Inferior parietal cortex (tissue), 1 donor: Measurements from ENCODE around the gene VMP1.
"Not testable (repeated sequence)": the region's sequence is repeated elsewhere in the genome, so short reads cannot be mapped to it uniquely, and the experiment has no call there.

ENCODE experiments used
- DNase-seq: peaks from one replicate; pipeline ENCODE4 v3.0.0-alpha.2; 2016; ENCODE audit errors: extremely low spot score

VMP1 gene

DNA sequence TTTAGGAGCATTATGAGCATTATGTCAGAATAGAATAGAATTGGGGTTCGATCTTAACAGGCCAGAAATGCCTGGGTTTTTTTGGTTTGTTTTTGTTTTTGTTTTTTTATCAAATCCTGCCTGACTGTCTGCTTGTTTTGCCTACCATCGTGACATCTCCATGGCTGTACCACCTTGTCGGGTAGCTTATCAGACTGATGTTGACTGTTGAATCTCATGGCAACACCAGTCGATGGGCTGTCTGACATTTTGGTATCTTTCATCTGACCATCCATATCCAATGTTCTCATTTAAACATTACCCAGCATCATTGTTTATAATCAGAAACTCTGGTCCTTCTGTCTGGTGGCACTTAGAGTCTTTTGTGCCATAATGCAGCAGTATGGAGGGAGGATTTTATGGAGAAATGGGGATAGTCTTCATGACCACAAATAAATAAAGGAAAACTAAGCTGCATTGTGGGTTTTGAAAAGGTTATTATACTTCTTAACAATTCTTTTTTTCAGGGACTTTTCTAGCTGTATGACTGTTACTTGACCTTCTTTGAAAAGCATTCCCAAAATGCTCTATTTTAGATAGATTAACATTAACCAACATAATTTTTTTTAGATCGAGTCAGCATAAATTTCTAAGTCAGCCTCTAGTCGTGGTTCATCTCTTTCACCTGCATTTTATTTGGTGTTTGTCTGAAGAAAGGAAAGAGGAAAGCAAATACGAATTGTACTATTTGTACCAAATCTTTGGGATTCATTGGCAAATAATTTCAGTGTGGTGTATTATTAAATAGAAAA is 133.8 kb downstream of the VMP1 start:
- not testable (repeated sequence) for DNase-seq

DNA sequence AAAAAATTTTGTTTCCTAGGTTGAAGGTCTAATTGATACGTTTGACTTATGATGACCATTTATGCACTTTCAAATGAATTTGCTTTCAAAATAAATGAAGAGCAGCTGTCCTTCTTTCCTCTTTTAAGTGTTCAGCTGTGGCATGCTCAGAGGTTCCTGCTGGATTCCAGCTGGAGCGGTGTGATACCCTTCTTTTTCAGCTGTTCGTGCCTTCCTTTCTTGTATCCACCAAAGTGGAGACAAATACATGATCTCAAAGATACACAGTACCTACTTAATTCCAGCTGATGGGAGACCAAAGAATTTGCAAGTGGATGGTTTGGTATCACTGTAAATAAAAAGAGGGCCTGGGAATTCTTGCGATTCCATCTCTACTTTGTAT is 134.4 kb downstream of the VMP1 start:
- not testable (repeated sequence) for DNase-seq

DNA sequence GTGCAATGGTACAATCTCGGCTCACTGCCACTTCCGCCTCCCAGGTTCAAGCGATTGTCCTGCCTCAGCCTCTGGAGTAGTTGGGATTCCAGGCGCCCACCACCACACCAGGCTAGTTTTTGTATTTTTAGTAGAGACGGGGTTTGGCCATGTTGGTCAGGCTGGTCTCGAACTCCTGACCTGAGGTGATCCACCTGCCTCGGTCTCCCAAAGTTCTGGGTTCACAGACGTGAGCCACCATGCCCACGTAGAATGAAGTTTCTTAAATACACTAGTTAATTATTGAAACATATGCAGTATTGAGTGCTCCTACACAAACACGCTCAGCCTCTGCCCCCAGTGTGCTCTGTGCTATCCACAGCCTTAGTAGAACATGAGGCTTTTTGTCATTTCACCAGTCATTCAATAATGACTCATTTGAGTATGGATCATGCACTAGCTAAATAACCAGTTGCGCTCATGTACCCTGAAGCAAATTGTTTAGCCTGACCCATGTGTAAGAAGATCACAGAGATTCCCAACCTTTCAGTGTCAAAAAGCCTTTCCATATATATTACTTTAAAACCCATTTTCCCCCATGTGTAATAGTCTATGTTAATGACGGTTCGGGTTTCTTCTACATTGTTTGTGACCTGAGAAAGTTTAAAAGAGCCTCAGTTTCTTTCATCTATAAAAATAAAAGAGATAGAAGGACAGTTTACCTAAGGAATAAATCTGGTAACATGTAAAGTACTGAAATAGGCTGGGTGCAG is 135.6 kb downstream of the VMP1 start:
- DNase-seq = no peak

DNA sequence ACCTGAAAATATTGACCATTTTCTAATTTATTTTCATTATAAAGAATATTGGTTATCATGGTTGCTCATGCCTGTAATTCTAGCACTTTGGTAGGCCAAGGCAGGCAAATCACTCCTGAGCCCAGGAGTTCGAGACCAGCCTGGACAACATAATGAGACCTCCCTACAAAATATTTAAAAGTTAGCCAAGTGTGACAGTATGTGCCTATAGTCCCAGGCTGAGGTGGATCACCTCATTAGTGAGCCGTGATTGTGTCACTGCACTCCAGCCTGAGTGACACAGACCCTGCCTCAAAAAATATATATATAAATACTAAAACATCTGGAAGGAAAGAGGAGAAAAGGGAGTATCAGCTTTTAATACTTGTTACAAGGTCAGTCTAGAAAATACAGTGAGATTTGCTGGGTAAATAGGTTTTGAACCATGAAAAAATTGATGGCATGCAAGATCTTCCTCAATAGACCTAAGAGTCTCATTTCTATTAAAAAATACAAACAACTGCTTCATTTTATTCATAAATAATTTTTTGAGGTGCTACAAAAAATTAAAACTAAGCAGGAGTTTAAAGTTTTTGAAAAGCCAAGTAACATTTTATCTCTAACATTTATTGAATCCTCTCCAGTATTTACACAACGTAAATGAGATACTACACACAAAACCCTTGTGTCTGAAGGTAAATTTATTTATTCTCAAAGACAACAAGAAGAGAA is 137.6 kb downstream of the VMP1 start:
- DNase-seq = no peak

DNA sequence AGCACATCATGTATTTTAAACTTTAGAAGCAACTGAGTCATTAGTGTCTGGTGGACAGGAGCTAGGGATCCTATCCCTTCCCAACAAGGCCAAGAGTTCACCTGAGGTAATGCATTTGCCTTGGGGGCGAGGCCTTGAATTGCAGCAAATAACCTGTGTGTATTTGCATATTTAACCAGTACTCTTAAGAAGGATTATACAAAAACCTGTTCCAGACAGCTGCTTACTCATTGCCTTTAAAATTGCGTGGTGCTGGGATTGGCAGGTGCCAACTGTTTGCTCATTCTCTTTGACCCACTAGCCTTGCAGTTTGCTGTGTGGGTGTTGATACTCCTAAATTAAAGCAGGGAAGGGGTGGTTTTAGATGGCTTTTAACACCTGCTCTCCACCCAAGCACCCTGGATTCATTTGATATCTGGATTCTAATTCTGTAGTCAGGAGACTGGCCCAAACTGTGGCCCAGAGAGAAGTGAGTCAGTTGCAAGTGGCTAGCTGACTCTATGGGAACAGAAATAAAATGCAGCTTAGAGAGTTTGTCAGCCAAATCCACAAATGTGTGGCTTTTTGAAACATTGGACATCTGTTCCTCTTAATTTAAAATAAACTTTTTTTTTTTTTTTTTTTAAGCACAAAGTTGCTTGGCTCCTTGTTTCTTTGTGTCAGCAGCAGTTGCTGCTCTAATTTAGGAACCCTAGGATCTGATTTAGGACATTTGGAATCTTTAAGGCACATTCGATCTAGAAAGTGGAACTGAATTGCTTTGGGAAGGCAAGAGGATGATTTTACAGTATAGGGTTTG is 138.3 kb downstream of the VMP1 start:
- DNase-seq = peak; percentile 62

DNA sequence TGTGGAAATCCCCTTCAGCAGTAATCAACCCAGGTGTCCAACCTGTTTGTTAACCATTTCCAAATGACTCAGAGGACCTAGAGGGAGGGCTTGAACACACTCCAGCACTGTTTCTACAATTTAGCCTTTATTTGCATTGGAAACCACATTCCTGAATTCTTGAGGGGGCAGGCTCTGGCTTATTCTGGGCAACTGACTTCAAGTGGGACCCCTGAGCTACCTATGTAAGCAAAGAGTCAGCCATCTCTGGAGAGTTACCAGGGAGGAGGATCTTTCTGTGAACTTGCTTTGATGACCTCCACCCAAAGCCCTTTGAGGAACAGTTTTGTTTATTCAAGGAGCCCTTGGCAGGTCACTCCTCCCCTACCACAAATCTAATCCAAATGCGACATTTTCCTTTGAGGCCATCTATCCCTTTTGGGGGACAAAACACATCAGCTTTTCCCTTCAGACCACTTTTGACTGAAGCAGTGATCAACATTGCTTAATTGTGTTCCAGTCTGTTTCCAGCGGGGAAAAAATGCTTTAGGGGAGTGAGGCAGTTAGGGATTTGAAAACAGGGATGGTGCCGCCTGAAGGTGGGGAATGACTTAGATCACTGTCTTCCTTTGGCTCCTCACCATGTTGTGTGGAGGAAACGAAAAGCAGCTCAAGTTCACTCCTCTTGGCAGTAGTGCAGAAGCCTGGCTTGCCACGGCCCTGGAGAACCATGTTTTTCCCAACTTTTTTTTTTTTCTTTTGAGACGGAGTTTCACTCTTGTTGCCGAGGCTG is 139.1 kb downstream of the VMP1 start:
- peak; percentile 15 for DNase-seq

DNA sequence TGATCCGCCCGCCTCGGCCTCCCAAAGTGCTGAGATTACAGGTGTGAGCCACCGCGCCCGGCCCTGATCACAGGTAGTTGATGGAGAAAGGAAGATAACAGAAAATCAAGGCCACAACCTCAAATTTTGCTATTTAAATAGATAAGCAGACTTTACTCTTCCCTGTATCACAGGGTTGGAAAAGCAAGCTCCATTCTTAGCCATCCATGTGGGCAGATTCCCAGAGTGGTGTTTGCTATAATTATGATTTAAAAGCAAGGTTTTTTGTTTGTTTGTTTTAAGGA is 140.9 kb downstream of the VMP1 start:
- no peak for DNase-seq

DNA sequence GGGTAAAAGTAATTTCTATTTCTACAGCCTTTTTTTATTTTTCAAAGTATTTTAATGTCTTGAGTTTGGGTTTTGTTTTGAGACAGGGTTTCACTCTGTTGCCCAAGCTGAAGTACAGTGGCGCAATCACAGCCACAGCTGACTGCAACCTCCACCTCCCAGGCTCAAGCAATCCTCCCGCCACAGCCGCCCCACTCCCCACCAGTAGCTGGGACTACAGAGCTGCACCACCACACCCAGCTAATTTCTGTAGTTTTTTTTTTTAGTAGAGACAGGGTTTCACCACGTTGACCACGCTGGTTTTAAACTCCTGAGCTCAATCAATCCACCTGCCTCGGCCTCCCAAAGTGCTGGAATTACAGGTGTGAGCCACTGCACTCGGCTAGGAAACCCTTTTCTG is 141.3 kb downstream of the VMP1 start:
- no peak for DNase-seq

DNA sequence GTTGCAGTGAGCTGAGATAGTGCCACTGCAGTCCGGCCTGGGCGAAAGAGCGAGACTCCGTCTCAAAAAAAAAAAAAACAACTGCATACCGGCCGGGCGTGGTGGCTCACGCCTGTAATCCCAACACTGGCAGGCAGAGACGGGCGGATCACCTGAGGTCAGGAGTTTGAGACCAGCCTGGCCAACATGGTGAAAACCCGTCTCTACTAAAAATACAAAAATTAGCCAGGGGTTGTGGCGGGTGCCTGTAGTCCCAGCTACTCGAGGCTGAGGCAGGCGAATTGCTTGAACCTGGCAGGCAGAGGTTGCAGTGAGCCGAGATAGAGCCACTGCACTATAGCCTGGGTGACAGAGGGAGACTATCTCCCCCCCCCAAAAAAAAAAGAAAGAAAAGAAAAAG is 142.9 kb downstream of the VMP1 start:
- not testable (repeated sequence) for DNase-seq

DNA sequence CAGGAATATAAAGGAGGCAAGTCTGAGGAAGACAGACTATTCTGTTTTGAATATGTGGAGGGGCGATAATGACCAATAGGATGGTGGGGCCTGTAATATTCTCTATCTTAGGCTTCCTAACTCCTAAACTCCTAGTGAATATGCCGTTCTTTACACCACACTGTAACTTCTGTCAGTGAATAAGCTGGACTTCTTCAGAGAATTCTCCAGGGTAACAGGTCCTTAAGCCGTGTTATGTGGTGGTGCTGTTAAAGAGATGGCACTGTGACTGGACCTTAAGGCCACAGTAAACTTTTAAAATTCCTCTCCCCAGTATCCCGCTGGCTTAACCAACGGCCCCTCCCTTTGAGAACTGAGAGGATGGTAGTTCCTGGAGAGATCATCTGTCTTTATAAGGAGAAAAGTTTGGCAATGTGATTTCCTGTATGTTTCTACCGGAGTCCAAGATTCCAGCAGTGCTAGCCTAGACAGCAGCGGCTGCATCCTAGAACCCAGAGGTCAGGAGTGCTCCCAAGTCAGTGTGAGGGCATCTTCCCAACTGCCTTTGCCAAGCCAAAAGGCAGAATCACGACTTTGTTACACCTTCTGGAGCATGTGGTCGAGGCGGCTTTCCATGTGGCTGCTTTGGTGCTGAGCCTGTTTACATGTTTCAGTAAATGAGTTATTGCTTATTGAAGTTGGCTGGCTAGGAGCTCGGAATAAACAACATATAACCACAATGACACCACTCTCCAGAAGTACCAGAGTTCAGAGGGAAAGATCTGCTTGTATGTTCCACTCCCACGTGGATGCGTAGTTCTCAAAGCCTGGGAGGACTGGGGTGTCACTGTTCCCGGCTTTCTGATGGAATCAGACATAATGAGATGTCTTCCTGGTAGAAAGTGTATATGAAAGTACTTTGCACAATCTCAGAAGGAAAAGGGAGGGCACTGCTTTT is 144.3 kb downstream of the VMP1 start:
- no peak for DNase-seq

DNA sequence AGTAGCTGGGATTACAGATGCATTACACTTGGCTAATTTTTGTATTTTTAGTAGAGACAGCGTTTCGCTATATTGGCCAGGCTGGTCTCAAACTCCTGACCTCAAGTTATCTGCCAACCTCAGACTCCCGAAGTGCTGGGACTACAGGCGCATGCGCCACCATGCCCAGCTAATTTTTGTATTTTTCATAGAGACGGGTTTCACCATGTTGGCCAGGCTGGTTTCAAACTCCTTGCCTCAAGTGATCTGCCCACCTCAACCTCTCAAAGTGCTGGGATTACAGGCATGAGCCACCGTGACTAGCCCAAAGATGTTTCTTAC is 145.4 kb downstream of the VMP1 start:
- not testable (repeated sequence) for DNase-seq

DNA sequence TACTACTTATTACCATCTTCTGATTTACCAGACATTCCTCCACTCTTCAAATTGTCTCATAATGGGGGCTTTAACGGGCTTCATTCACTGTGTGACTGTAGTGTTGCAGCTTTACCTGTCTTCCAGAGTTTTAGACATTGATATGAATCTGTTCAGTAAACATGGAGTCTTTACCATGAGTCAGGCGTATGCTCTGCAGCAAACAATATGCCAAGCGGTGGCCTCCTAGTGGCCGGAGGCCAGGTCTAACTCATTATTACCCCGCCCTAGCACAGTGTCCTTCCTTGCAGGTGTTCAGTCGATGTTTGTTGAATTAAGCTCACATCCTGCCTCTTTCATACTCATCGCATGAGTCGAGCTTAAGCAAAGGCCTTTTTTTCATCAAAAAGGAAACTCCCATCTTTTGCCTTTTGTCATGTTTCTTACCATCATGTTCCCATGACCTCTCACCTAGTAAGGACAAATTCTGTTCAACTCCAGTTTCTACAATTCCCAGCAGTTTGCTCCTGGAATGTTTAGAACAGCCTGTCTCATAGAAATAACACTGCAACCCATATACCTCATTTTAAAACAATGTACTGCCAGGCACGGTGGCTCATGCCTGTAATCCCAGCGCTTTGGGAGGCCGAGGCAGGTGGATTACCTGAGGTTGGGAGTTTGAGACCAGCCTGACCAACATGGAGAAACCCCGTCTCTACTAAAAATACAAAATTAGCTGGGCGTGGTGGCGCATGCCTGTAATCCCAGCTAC is 145.9 kb downstream of the VMP1 start:
- no peak for DNase-seq

DNA sequence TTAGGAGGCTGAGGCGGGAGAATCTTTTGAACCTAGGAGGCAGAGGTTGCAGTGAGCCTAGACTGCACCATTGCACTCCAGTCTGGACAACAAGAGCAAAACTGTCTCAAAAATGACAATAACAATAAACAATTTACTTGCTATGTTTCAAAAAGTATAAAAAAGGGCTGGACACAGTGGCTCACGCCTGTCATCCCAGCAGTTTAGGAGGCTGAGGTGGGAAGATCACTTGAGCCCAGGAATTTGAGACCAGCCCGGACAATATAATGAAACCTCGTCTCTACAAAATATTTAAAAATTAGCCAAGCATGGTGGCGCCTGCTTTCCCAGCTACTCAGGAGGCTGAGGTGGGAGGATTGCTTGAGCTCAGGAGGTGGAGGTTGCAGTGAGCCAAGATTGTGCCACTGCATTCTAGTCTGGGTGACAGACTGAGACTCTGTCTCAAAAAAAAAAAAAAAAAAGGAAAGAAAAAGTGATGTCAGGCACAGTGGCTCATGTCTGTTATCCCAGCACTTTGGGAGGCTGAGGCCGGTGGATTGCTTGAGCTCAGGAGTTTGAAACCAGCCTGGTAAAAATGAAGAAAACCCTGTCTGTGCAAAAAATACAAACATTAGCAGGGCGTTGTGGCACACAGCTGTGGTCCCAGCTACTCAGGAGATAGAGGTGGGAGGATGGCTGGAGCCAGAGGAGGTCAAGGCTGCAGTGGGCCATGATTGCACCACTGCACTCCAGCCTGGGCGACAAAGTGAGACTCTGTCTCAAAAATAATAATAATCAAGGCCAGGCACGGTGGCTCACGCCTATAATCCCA is 146.7 kb downstream of the VMP1 start:
- not testable (repeated sequence) for DNase-seq

DNA sequence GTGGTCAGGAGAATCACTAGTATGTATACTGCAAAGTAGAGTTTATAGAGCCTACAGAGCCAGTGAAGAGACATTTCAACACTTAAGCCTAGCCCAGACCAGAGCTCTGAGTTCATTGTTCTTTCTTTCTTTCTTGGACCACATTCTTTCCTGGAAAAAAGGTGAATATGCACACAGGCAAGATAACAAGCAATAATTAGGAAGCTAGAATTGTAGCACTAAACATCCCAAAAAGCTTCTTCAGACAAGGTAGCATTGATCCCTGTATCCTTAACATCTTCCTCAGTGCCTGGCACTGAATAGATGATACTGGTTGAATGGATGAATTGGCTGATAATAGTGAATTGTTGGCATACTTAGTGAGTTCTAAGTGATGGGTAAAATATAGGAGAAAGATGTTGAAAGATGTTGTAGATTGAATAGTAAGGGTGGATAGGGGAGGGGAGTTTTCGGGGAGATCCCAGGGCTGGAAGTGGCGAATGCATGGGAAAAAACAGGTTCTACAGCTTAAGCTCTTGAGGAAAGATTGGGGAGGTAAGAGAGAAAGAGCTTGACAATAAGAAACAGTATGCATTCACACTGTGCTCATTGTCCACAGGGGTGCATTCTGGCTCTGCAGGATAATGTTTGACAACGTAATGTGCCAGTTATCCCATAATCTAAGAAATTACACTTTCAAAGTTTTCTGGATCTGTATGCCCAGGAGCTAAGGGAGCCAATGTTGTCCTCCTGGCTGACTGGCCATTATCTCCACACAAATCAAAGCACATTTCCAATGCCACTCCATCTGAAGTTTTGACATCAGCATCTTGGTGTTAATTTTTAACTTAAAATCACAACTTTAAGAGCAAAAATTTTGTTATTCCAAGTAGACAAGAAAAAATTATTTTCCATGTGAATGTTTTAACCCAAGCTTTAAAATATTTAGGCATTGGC is 149.7 kb downstream of the VMP1 start:
- DNase-seq = no peak

DNA sequence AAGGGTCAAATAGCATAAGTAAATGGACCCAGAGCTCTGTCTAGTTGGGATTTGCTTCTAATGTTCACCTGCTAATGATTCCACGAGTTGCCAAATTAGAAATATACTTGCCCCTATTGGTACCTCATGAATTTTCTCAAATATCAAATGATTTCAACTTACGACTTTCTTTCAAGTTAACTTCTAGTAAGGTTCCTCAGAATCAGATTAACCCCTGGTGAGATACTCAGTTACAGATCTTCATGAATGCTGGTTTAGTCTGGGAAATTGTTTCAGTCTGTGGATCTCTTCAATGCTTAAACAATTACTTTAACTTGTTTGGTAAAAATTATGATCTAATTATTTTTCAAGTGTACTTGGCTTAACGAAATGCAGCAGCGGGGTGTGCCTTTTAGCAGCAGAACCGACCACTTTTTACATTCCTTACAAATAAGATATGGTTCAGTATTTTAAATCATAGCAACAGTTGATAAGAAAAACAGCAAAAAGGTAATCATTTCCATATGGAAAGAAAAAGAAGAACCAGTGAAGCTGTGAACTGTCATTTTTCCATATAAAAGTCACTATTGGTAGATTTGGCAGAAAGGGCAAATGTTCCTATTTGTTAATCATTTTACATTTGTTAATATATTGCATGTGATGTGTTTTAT is 150.8 kb downstream of the VMP1 start:
- no peak for DNase-seq

DNA sequence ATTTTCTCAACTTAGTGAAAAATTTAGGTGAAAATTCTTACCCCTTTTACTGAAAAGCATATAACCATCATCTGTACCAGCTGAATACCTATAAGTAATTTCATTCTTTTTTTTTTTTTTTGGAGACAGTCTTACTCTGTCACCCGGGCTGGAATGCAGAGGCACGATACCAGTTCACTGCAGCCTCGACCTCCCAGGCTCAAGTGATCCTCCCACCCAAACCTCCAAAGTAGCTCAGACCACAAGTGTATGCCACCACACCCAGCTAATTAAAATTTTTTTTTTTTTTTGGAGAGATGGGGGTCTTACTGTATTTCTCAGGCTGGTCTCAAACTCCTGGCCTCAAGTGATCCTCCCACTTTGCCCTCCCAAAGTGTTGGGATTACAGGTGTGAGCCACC is 151.5 kb downstream of the VMP1 start:
- no peak for DNase-seq

DNA sequence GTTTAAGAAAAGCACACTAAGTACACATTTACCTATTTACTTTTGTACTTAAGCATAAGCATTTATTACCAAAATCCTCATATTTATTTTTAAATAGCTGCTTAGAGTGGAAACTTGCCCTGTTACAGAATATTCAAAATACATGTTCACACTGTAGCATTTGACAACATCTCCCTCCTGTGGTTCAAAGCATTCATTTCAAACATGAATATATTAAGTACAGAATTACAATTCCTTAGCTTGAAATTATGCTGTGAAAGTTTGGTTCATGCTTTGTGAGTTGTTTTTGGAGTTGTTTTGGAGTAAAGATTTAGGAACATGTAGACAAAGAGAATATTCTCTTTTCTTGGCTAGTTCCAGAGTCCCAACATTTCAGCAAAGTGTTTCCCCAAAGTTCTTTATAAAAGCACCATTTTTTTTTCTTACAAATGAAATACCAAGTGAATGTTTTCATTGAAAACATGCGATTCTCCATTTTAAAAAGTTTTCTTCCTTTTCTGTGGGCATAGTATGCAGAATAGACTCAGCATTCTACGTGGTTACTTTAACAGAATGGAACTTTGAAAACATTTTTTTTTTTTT is 152.1 kb downstream of the VMP1 start:
- DNase-seq = peak; percentile 58
